K562 (cell line): ENCODE results near the gene GRIK3.

Source experiments
- ATF7 ChIP-seq: fragments of 450-650 bp; IDR thresholded peaks from 2 replicates; pipeline ENCODE4 v1.7.1; 2014; ENCODE audit warnings: mild to moderate bottlenecking, moderate library complexity
- BRCA1 ChIP-seq, 2 experiments: fragments of 450-650 bp in 1 of 2; sonication (generic) in 1 of 2; formaldehyde crosslinking in 1 of 2; IDR thresholded peaks; 2 replicates each; pipeline versions ENCODE4 v1.5.0 to v1.6.1; 2017 to 2020; ENCODE audit warnings: mild to moderate bottlenecking in 1 of 2, missing genetic modification reagents in 1 of 2
- CTCF ChIP-seq, 3 experiments: IDR thresholded peaks in 2 of 3; conservative IDR thresholded peaks in 1 of 3; 2 replicates each; pipeline ENCODE4 v1.5.1; 2011 to 2012; ENCODE audit warnings: low read length in 3 of 3, mild to moderate bottlenecking in 3 of 3, control low read depth in 2 of 3, improper control_type of control experiment in 1 of 3, inconsistent platforms in 1 of 3, low read depth in 1 of 3, mixed read lengths in 1 of 3, moderate library complexity in 1 of 3; ENCODE audit not compliant: insufficient read depth in 2 of 3
- EP300 ChIP-seq: IDR thresholded peaks from 2 replicates; pipeline ENCODE4 v1.6.1; 2012; ENCODE audit warnings: low read length, improper control_type of control experiment
- ERF ChIP-seq: fragments of 450-650 bp; formaldehyde crosslinking; IDR thresholded peaks from 2 replicates; pipeline ENCODE4 v1.4.0; 2020; ENCODE audit warnings: mild to moderate bottlenecking, mixed read lengths
- HMG20A ChIP-seq: fragments of 450-650 bp; formaldehyde crosslinking; conservative IDR thresholded peaks from 2 replicates; pipeline ENCODE4 v1.4.0; 2020; ENCODE audit warnings: mild to moderate bottlenecking, mixed read lengths
- JUNB ChIP-seq: fragments of 450-650 bp; formaldehyde crosslinking; conservative IDR thresholded peaks from 2 replicates; pipeline ENCODE4 v1.4.0; 2020; ENCODE audit warnings: mild to moderate bottlenecking
- POLR2A ChIP-seq: fragments of 450-650 bp; conservative IDR thresholded peaks from 2 replicates; pipeline ENCODE4 v1.6.1; 2016
- RFX5 ChIP-seq: IDR thresholded peaks from 2 replicates; pipeline ENCODE4 v1.6.1; 2011; ENCODE audit warnings: low read depth, mild to moderate bottlenecking, improper control_type of control experiment, low read length
- SMAD1 ChIP-seq: fragments of 150-350 bp; IDR thresholded peaks from 2 replicates; pipeline ENCODE4 v1.6.1; 2014; ENCODE audit warnings: low read length, low read depth; ENCODE audit not compliant: partially characterized antibody
- TBP ChIP-seq: optimal IDR thresholded peaks from 2 replicates; pipeline ENCODE3; 2011; ENCODE audit warnings: low read depth, low read length, improper control_type of control experiment
- ZFP30 ChIP-seq: fragments of 250-450 bp; sonication (Bioruptor Pico); IDR thresholded peaks from 2 replicates; pipeline ENCODE4 v1.8.0; 2022; ENCODE audit warnings: moderate library complexity, mild to moderate bottlenecking, inconsistent platforms, borderline replicate concordance
- ZNF589 ChIP-seq: fragments of 200-800 bp; sonication (Bioruptor generic); IDR thresholded peaks from 2 replicates; pipeline ENCODE4 v1.6.1; 2016; ENCODE audit warnings: low read depth, missing genetic modification characterization, missing compliant biosample characterization
- ZSCAN29 ChIP-seq: fragments of 450-650 bp; IDR thresholded peaks from 2 replicates; pipeline ENCODE4 v1.6.1; 2017

DNA sequence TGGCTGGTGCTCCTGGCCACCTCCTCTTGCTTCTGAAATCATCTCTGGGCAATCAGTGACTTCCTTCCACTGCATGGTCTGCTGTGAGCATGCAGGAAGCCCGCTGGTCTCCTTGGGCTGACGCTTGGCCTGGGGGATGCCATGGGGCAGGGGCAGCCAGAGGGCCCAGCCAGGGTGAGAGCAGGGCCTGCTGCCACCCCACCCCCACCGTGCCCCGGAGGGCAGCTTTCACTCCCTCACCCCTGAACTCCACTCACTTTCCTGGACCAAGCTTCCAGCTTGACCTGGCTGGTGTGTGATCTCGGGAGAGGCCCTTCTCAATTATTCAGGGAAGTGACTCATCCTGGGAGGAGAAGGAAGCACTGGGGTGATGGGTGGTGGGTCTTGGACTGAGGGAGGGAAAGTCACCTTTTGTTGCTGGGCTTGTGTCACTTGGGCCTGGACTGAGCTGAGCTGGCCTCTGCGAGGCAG is 281.4 kb downstream of the GRIK3 start:
- TF ChIP-seq ATF7 (no peak), ERF (CRISPR knock-in tag) (no peak), TBP (no peak), ZNF589 (CRISPR knock-in tag) (no peak), CTCF (IDR thresholded peaks at IDR 0.05 in 2 of 3, conservative IDR thresholded peaks at IDR 0.05 in 1 of 3; ENCODE audit: insufficient read depth in 2 of 3, low read depth in 1 of 3, low read length in 3 of 3) (no peak), BRCA1 (IDR thresholded peaks at IDR 0.05) (no peak), BRCA1 (CRISPR knock-in tag; IDR thresholded peaks at IDR 0.05) (no peak), HMG20A (CRISPR knock-in tag) (no peak), EP300 (no peak), POLR2A (no peak), ZSCAN29 (no peak), JUNB (no peak), SMAD1 (no peak), RFX5 (no peak), ZFP30 (no peak)
